ENCODE data around the gene PPM1M. TPM values are rescaled to one million over a fixed set of nuclear protein-coding genes. Genes with fewer than 3 reads are reported as not detected.
A peak's percentile ranks its signal among the peaks of the same experiment; 100 is the strongest.
"Not testable (repeated sequence)": the region's sequence is repeated elsewhere in the genome, so short reads cannot be mapped to it uniquely, and the experiment has no call there.

The PPM1M gene
- total RNA-seq, 4 donors from 2014 or later = 2.0 to 8.4 (median 6.2) TPM

- Histone ChIP-seq H3K27ac (peak overlapping the region; percentile 97 to 99 (median 98)), H3K4me1 (peaks cover 19 to 71% (median 34%) of the 10 kb centered on the region in 4 donors), H3K9me3 (no peaks in the 10 kb centered on the region), H3K36me3 (no peaks in the 10 kb centered on the region), H3K4me3 (no peak overlapping the region), H3K27me3 (no peaks in the 10 kb centered on the region)
- WGBS, 2 donors (ENCODE audit: low coverage in 1 of 2) = 27 to 37% methylated on average over 4 to 6 of the region's 6 CpGs
- in situ Hi-C loops (cut with MboI; ENCODE audit: low pct_ligation_motif_present in 1 of 4, low pct_unique_long_range_greater_than_20kb in 1 of 4, low sequenced_read_pairs in 3 of 4) = loop anchor here in 1 of 4 donors (10.0 kb wide), 1 partner anchor 45 kb away; the partner anchor contains the start of gene TWF2
- intact Hi-C loops (cut with DNase I; ENCODE audit: low total_unique reads) = loop anchor here (10.0 kb wide), 1 partner anchor 1945 kb away; no protein-coding TSS in a partner anchor
- TF ChIP-seq POLR2AphosphoS5 (IDR thresholded peaks at IDR 0.05) = no peak
- no peak for TF ChIP-seq CTCF (IDR thresholded peaks at IDR 0.05)
- TF ChIP-seq POLR2A (IDR thresholded peaks at IDR 0.05) = no peak
- no peak for TF ChIP-seq EP300 (IDR thresholded peaks at IDR 0.05; ENCODE audit: low read depth)
- DNase-seq = no peak
Measured at GRCh38 chr3:52280050-52280461, 34.5 kb downstream of the PPM1M start.

- Histone ChIP-seq H3K4me3 (no peak overlapping the region), H3K9me3 (no peaks in the 10 kb centered on the region), H3K27me3 (no peaks in the 10 kb centered on the region), H3K4me1 (peaks cover 13 to 66% (median 24%) of the 10 kb centered on the region in 4 donors), H3K36me3 (no peaks in the 10 kb centered on the region), H3K27ac (peak overlapping the region; percentile 42 to 99 (median 54))
- TF ChIP-seq EP300 (IDR thresholded peaks at IDR 0.05; ENCODE audit: low read depth) (no peak), CTCF (IDR thresholded peaks at IDR 0.05) (no peak), POLR2A (IDR thresholded peaks at IDR 0.05) (no peak), POLR2AphosphoS5 (IDR thresholded peaks at IDR 0.05) (no peak)
- intact Hi-C loops (cut with DNase I; ENCODE audit: low total_unique reads) (loop anchor here (10.0 kb wide), 1 partner anchor 1947 kb away; no protein-coding TSS in a partner anchor), in situ Hi-C loops (cut with MboI; ENCODE audit: low pct_ligation_motif_present in 1 of 4, low pct_unique_long_range_greater_than_20kb in 1 of 4, low sequenced_read_pairs in 3 of 4) (loop anchor here in 1 of 4 donors (10.0 kb wide), 1 partner anchor 47 kb away; the partner anchor contains the start of gene TWF2)
- 54 to 55% methylated on average over 5 to 8 of the region's 8 CpGs for WGBS, 2 donors (ENCODE audit: low coverage in 1 of 2)
- no peak for DNase-seq
Measured at GRCh38 chr3:52281981-52282801, 36.6 kb downstream of the PPM1M start.

GRCh38 chr3:52283306-52283705, 37.7 kb downstream of the PPM1M start:
- intact Hi-C loops (cut with DNase I; ENCODE audit: low total_unique reads) = loop anchor here (10.0 kb wide), 1 partner anchor 1949 kb away; no protein-coding TSS in a partner anchor
- H3K4me1 ChIP-seq = peaks cover 15 to 66% (median 27%) of the 10 kb centered on the region in 4 donors
- 57 to 83% methylated on average over 1 of the region's 1 CpG for WGBS, 2 donors (ENCODE audit: low coverage in 1 of 2)
- in situ Hi-C loops (cut with MboI; ENCODE audit: low pct_ligation_motif_present in 1 of 4, low pct_unique_long_range_greater_than_20kb in 1 of 4, low sequenced_read_pairs in 3 of 4) = loop anchor here in 1 of 4 donors (10.0 kb wide), 1 partner anchor 49 kb away; the partner anchor contains the start of gene TWF2
- peak overlapping the region in 1 of 4 donors; percentile 4 for H3K27ac ChIP-seq
- H3K9me3 ChIP-seq = no peaks in the 10 kb centered on the region
- no peaks in the 10 kb centered on the region for H3K36me3 ChIP-seq
- TF ChIP-seq CTCF (IDR thresholded peaks at IDR 0.05) (no peak), EP300 (IDR thresholded peaks at IDR 0.05; ENCODE audit: low read depth) (no peak), POLR2A (IDR thresholded peaks at IDR 0.05) (no peak), POLR2AphosphoS5 (IDR thresholded peaks at IDR 0.05) (no peak)
- no peak for DNase-seq
- H3K27me3 ChIP-seq = no peaks in the 10 kb centered on the region
- H3K4me3 ChIP-seq = no peak overlapping the region

- not testable (repeated sequence) for H3K4me3 ChIP-seq, H3K27me3 ChIP-seq, H3K9me3 ChIP-seq, H3K36me3 ChIP-seq, DNase-seq
- Histone ChIP-seq H3K27ac (peak overlapping the region; percentile 67 to 76 (median 71)), H3K4me1 (peaks cover 19 to 72% (median 33%) of the 10 kb centered on the region in 4 donors)
- intact Hi-C loops (cut with DNase I; ENCODE audit: low total_unique reads) = loop anchor here (10.0 kb wide), 1 partner anchor 1949 kb away; no protein-coding TSS in a partner anchor
- in situ Hi-C loops (cut with MboI; ENCODE audit: low pct_ligation_motif_present in 1 of 4, low pct_unique_long_range_greater_than_20kb in 1 of 4, low sequenced_read_pairs in 3 of 4) = loop anchor here in 1 of 4 donors (10.0 kb wide), 1 partner anchor 49 kb away; the partner anchor contains the start of gene TWF2
- 95% methylated on average over 4 of the region's 4 CpGs; no CpG with 5 or more reads in 1 of the 2 donors for WGBS, 2 donors (ENCODE audit: low coverage in 1 of 2)
Measured at GRCh38 chr3:52284051-52284450, 38.5 kb downstream of the PPM1M start.

Measured in transverse colon (tissue), 4 donors.